Measurements from ENCODE around the gene UBXN1. TPM values are rescaled to one million over a fixed set of nuclear protein-coding genes. Genes with fewer than 3 reads are reported as not detected.
A peak's percentile ranks its signal among the peaks of the same experiment; 100 is the strongest.

The UBXN1 gene
- total RNA-seq, 1 experiment from 2014 or later = 135 TPM

GRCh38 chr11:62707277-62707861 is 28.5 kb upstream of the UBXN1 start, which contains the start of the genes BSCL2 and GNG3 (continued):
- TF ChIP-seq ARID4B (CRISPR knock-in tag; IDR thresholded peaks at IDR 0.05; ENCODE audit: borderline replicate concordance) (peak; percentile 92; the same call in 1 of the 2 replicates), ZNF532 (CRISPR knock-in tag; IDR thresholded peaks at IDR 0.05; ENCODE audit: borderline replicate concordance) (no peak), ZNF219 (CRISPR knock-in tag; IDR thresholded peaks at IDR 0.05; ENCODE audit: borderline replicate concordance) (no peak), TEAD1 (CRISPR knock-in tag; IDR thresholded peaks at IDR 0.05) (peak; percentile 86; the same call in 1 of the 2 replicates), NR1H2 (CRISPR knock-in tag; IDR thresholded peaks at IDR 0.05) (no peak), E2F5 (CRISPR knock-in tag; IDR thresholded peaks at IDR 0.05) (0 out of 2 replicates have a peak, but pooled peaks have one; percentile 29), FOXP1 (CRISPR knock-in tag; IDR thresholded peaks at IDR 0.05; ENCODE audit: borderline replicate concordance) (peak; percentile 46; the same call in 1 of the 2 replicates), TP53 (CRISPR knock-in tag; IDR thresholded peaks at IDR 0.05) (peak; percentile 42; the same call in 1 of the 2 replicates), MAX (CRISPR knock-in tag; IDR thresholded peaks at IDR 0.05) (peak; percentile 63; the same call in 1 of the 2 replicates), ATF3 (CRISPR knock-in tag; conservative IDR thresholded peaks at IDR 0.05) (no peak), TEAD4 (CRISPR knock-in tag; IDR thresholded peaks at IDR 0.05) (no peak), ATF6 (CRISPR knock-in tag; IDR thresholded peaks at IDR 0.05) (no peak), E2F1 (CRISPR knock-in tag; IDR thresholded peaks at IDR 0.05) (0 out of 2 replicates have a peak, but pooled peaks have one; percentile 45), ZBTB21 (CRISPR knock-in tag; IDR thresholded peaks at IDR 0.05; ENCODE audit: borderline replicate concordance) (peak; percentile 91; the same call in 1 of the 2 replicates), NFE2L1 (CRISPR knock-in tag; IDR thresholded peaks at IDR 0.05) (peak; percentile 77), CREB1 (CRISPR knock-in tag; IDR thresholded peaks at IDR 0.05) (no peak)
